Activated gamma-delta T cell treated with anti-CD3 and anti-CD28 coated beads, Interleukin-2, amount 50 U/mL, for 16 hours (primary cell): ENCODE data around the gene GNG4.
"Not testable (repeated sequence)": the region's sequence is repeated elsewhere in the genome, so short reads cannot be mapped to it uniquely, and the experiment has no call there.

ENCODE experiments used
- DNase-seq: peaks from one replicate; pipeline ENCODE4 v3.0.0-alpha.2; 2020; ENCODE audit warnings: low read depth

Gene GNG4

DNA sequence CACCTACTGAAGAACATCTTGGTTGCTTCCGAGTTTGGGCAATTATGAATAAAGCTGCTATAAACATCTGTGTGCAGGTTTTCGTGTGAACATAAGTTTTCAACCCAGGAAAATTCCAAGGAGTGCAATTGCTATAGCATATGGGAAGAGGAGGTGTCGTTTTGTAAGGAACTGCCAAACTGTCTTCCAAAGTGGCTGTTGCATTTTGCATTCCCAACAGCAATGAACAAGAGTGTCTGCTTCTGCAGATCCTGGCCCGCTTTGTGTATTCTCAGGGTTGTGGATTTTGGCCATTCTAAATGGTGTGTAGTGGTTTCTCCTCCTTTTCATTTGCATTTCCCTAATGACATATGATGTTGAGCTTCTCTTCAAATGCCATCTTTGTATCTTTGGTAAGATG lies 23.8 kb downstream of the GNG4 start:
- DNase-seq: no peak

- no peak for DNase-seq
These were observed 24.2 kb downstream of the GNG4 start for GRCh38 chr1:235625340-235625739.

DNA sequence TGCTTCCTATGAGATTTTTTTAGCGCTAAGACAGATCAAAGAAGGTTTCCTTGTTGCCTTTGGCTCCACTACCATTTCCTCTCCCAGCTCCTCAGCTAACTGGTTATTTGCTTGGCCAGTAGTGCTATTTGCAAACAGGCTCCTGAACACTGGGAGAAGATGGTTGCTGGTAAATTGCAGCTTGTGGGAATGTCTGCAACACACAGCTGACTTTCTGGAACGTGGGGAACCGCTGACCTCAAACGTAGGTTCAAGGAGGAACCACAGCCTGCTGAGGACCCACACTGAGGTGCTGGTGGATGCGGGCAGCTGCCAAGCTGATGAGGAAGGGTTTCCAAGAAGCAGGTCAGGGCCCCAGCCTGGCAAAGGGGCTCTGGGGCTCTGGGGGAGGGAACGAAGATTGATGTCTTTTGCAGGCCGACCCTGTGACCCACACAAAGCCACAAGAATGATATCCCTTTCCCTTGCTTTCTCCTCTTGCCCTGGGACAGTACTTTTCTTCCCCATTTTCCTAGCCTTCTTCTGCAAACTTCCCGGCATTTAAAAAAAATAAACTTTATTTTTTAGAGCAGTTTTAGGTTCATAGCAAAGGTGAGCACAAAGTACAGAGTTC lies 24.8 kb downstream of the GNG4 start:
- no peak for DNase-seq

DNA sequence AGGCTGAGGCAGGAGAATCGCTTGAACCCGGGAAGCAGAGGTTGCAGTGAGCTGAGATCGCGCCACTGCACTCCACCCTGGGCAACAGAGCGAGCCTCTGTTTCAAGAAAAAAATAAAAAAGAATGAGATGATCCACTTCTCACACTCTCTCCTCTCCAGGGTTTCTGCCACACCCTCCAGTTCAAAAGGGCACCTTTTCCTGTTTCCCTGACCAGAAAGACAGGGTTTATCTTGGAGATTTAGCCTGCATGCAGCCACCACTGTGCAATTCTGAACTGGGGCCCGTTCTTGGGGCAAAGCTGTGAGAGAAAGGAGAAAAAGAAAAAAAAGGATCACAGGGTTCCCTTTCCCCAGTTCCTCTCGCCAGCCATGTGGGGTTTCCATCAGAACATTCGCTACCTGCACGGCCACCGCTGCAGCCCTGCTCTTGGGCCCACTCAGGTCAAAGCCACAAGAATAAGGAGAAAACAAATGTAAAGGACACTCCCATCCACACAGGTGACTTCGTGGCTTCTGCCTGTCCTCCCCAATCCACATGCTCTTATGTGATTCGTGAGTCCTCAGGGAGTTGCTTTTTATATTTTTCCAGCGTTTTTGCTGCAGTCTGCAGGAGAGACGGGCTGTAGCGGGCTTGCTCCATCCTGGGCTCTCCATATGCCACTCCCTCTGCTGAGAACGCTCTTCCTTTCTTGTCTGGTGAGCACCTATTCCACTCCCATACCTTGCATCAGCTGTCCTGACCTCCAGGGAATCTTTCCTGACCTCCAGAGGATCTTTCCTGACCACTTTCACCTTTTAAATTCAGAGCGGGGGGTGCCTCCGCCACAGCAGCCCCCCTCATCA lies 26.4 kb downstream of the GNG4 start:
- no peak for DNase-seq

GRCh38 chr1:235619149-235619548 lies 30.4 kb downstream of the GNG4 start:
- DNase-seq: not testable (repeated sequence)

DNA sequence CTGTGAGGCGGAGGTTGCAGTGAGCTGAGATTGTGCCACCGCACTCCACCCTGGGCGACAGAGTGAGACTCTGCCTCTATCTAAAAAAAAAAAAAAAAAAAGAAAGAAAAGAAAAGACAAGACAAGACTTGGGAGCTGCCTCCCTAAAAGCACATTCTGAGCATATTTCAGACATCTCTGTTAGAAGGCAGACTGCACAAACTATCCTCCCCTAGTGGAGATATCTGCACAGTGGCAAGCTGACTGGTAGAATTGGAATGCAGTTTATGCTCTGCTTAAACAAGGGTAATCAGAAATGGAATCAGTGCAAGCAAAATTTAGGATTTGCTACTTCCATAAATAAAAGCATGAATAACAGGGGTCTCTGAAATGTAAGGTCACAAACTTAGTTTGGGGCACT lies 31.8 kb downstream of the GNG4 start:
- DNase-seq: no peak

DNA sequence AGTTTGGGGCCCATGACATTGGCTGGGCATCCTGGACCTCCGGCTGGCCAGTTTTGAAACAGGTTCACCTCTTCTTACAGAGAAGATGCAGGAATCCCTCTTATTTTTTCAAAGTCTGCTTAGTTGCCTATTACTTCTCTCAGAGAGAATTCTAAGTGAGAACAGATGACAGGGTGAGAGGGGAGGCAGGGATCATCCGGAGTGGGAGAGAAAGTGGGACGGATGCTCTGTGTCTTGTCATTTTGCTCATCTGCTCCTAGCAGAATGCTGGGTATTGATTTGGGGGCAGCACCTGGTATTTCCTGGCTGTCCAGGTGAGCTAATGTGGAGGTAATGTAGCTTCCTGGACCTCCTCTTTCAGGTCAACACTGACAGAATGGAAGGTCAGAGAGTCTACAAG lies 32.4 kb downstream of the GNG4 start:
- DNase-seq: no peak

DNA sequence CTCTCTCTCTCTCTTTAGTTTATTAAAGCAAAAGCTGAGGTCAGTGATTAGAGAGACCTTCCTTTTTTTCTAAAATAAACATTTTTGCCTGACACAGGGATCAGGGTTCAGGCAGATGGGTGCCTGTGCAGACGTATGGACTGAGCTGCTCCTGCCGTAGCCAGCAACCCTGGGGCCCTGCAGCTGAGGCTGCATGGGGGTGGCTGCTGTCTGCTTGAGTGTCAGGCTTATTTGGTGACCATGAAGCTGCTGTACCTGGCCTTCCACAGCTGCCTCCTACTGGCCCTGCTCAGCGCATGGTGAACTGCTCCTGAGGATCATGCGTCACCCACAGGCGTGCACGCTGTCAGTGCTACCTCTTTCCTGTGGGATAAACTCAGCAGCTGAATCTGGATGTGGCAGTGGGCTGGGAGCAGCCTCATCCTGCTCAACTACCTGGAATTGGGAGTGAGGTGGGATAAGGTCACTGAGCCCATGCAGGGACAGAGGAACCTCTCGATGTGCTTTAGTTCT lies 35.1 kb downstream of the GNG4 start:
- no peak for DNase-seq

GRCh38 chr1:235613602-235614001 lies 36.0 kb downstream of the GNG4 start:
- no peak for DNase-seq

DNA sequence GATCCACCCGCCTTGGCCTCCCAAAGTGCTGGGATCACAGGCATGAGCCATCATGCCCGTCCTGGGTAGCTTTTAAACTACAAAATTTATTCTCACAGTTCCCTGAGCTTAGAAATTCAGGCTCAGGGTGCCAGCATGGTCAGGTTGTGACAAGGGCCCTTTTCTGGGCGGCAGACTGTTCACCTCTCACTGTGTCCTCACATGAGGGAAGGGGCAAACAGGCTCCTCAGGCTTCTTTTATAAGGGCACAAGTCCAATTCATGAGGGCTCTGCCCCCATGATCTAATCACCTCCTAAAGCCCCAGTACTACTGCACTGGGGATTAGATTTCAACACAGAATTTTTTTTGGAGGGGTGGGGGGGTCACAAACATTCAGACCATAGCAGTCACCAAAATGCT lies 36.8 kb downstream of the GNG4 start:
- no peak for DNase-seq

DNA sequence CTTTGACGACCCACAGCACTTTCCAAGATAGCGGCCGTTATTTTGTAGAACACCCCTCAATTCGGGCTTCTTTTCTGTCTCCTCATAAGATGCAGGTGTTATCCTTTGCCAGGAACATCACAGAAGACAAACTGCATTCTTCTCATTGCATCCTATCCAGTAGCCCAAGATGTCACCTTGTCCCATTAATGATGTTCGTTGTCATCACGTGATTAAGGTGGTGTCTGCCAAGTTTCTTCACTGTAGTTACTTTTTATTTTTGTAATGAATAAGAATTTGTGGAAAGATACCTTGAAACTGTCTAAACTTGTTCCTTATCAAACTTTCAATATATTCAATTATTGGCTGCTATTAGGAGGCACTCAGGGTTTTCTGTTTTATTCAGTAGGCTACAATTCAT lies 39.4 kb downstream of the GNG4 start:
- DNase-seq: no peak

DNA sequence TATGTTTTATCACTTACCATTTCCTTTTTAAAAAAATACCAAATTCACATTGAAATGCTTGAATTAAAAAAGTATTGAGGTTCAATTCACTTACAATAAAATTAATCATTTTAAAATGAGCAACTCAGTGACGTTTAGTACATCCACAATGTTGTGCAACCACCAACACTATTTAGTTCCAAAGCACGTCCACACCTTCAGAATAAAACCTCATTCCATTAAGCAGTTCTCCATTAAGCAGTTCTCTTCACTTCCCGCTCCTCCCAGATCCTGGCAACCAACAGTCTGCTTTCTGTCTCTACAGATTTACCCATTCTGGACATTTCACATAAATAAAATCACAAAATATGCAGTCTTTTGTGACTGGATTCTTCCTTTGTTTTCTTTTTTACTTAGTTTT lies 41.3 kb downstream of the GNG4 start:
- DNase-seq: no peak

DNA sequence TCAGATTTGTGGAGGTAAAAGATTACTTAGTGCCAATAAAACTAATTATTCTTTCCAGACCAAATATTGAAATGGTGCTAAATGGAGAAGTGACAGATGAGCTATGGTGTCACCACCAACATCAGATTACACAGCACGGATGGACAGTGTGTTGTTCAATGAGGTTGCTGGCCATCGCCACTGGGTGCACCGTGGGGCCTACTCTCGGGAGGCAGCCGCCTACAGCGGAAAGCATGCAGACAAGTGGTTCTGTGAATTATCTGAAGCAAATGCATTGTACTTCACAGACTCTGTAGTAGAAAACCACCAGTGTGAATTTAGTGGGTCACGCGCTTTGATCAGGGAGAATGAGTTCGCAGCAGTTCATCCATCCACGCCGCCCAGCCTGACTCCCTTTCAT lies 42.3 kb downstream of the GNG4 start:
- DNase-seq: no peak

DNA sequence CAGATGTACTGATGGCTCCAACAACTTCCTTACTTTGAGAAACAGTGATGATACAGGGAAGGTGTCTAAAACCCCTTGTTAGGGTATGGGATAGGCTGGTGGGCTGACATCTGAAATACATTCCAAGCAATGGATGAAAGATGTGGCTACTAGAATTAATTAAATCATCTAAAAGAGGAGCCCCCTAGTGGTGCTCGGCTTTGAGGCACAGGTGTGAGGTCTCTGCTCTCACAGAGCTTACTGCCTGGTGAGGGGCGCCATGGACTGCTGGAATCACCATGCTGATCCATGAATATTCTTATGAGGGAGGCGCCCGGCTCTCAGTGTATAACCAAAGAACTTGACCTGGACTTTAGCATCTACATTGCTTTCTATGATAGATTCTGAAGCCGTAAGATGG lies 48.5 kb downstream of the GNG4 start:
- no peak for DNase-seq

DNA sequence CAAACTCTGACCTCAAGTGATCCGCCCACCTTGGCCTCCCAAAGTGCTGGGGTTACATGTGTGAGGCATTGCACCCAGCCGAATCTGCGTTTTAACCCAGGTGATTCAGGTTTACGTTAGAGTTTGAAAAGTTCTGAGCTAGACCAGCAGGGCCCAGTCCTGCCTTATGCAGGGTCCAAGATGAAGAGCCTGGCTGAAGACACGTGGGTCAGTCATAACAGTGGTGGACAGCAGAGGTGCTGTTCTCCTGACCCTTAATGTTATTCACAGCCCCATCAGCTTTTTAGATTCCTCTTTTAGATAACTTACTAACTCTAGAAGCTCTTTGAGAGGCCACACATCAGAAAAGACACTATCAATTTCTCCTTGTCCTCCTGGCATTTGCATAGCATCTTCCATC lies 50.0 kb downstream of the GNG4 start:
- no peak for DNase-seq

- no peak for DNase-seq
These were observed 51.6 kb downstream of the GNG4 start for GRCh38 chr1:235597867-235598553.

GRCh38 chr1:235595079-235595478 lies 54.5 kb downstream of the GNG4 start:
- no peak for DNase-seq

DNA sequence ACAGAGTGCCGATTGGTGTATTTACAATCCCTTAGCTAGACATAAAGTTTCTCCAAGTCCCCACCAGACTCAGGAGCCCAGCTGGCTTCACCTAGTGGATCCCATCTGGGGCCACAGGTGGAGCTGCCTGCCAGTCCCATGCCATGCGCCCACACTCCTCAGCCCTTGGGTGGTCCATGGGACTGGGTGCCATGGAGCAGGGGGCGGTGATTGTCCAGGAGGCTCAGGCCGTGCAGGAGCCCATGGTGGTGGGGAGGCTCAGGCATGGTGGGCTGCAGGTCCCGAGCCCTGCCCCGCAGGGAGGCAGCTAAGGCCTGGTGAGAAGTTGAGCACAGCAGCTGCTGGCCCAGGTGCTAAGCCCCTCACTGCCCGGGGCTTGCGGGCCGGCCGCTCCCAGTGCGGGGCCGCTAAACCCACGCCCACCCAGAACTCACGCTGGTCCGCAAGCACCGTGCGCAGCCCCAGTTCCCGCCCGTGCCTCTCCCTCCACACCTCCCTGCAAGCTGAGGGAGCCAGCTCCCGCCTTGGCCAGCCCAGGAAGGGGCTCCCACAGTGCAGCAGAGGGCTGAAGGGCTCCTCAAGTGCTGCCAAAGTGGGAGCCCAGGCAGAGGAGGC lies 55.2 kb downstream of the GNG4 start:
- not testable (repeated sequence) for DNase-seq

- DNase-seq: no peak
These were observed 60.6 kb downstream of the GNG4 start for GRCh38 chr1:235588916-235589515.

GRCh38 chr1:235588156-235588555 lies 61.4 kb downstream of the GNG4 start:
- no peak for DNase-seq

DNA sequence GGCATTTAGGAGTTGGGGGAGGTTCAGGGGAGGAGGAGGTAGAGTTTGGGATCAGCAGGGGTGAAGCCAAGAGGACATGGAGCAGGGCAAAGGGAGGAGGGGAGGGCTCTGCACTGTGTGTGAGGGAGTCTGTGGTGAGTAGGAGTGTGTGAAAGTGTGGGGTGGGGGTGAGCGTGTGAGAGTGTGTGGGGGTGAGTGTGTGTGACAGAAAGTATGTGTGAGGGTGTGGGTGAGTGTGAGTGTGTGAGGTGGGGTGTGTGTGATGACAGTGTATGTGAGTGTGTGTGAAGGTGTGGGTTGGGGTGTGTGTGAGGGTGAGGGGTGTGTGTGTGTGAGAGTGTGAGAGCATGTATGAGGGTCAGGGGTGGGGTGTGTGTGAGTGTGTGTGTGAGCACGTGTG lies 62.6 kb downstream of the GNG4 start:
- DNase-seq: no peak

- no peak for DNase-seq
These were observed 63.2 kb downstream of the GNG4 start for GRCh38 chr1:235586413-235586812.
